Left ventricle myocardium superior (tissue), 1 donor: ENCODE data around the gene SLC35D3. TPM values are rescaled to one million over a fixed set of nuclear protein-coding genes. Genes with fewer than 3 reads are reported as not detected.
A peak's percentile ranks its signal among the peaks of the same experiment; 100 is the strongest.
"Not testable (repeated sequence)": the region's sequence is repeated elsewhere in the genome, so short reads cannot be mapped to it uniquely, and the experiment has no call there.

Experiments
- ATAC-seq: fragments of 200-7000 bp; cut with Tn5 transposase; one replicate; pipeline ENCODE4 v1.9.1; 2020; ENCODE audit warnings: mild to moderate bottlenecking, moderate library complexity
- DNase-seq: peaks from one replicate; pipeline ENCODE4 v3.0.0-alpha.2; 2020
- intact Hi-C: fragments of 100-400 bp; cut with micrococcal nuclease; formaldehyde crosslinking; loops from one replicate; pipeline ENCODE4 v1.11.0; 2022
- total RNA-seq: library from RNA; stranded (reverse); fragmentation: NEBNext Ultra II Directional; extraction: Animal tissue kit (Norgen Biotek cat#: 25700); gene quantifications from one replicate; pipeline ENCODE4 v1.2.1, GENCODE V29; 2021
- donor health status: DM: no; HTN: yes; CAD: no; lungs with severe emphysema.

SLC35D3 gene
- total RNA-seq, 1 donor from 2014 or later: not detected

- intact Hi-C loops: no loop called here
- ATAC-seq: peak; percentile 58
- DNase-seq: peak; percentile 32
These were observed 643 bp upstream of the SLC35D3 start for GRCh38 chr6:136921381-136921935.

GRCh38 chr6:136922685-136923006 is 545 bp downstream of the SLC35D3 start:
- intact Hi-C loops: no loop called here
- ATAC-seq: no peak
- DNase-seq: no peak

- intact Hi-C loops: no loop called here
- ATAC-seq (no peak), DNase-seq (peak; percentile 31)
These were observed 1.2 kb downstream of the SLC35D3 start for GRCh38 chr6:136923116-136923953.

- ATAC-seq (no peak), DNase-seq (no peak)
- intact Hi-C loops: no loop called here
These were observed 2.0 kb downstream of the SLC35D3 start for GRCh38 chr6:136923954-136924673.

- intact Hi-C loops: no loop called here
- DNase-seq (no peak), ATAC-seq (no peak)
These were observed 4.3 kb downstream of the SLC35D3 start for GRCh38 chr6:136926383-136926782.

GRCh38 chr6:136927292-136927691 is 5.2 kb downstream of the SLC35D3 start:
- intact Hi-C loops: no loop called here
- ATAC-seq: peak; percentile 43
- no peak for DNase-seq

GRCh38 chr6:136930528-136930927 is 8.4 kb downstream of the SLC35D3 start:
- no peak for DNase-seq
- ATAC-seq: no peak

GRCh38 chr6:136932599-136932998 is 10.5 kb downstream of the SLC35D3 start:
- intact Hi-C loops: no loop called here
- DNase-seq (no peak), ATAC-seq (no peak)

More at GRCh38 chr6:136930528-136930927, 8.4 kb downstream of the SLC35D3 start:
- intact Hi-C loops: no loop called here

- DNase-seq (no peak), ATAC-seq (no peak)
- intact Hi-C loops: no loop called here
These were observed 23.0 kb downstream of the SLC35D3 start for GRCh38 chr6:136945072-136945471.

- no peak for DNase-seq
- no peak for ATAC-seq
- intact Hi-C loops: no loop called here
These were observed 23.6 kb downstream of the SLC35D3 start for GRCh38 chr6:136945711-136946121.

GRCh38 chr6:136947037-136947436 is 24.9 kb downstream of the SLC35D3 start:
- ATAC-seq (no peak), DNase-seq (no peak)
- intact Hi-C loops: no loop called here

GRCh38 chr6:136949957-136950356 is 27.9 kb downstream of the SLC35D3 start:
- DNase-seq, intact Hi-C loops, ATAC-seq: not testable (repeated sequence)

- ATAC-seq (no peak), DNase-seq (no peak)
- intact Hi-C loops: no loop called here
These were observed 28.5 kb downstream of the SLC35D3 start for GRCh38 chr6:136950436-136951126.

- DNase-seq (no peak), ATAC-seq (no peak)
- intact Hi-C loops: no loop called here
These were observed 30.7 kb downstream of the SLC35D3 start for GRCh38 chr6:136952714-136953260.

- DNase-seq (no peak), ATAC-seq (no peak)
- intact Hi-C loops: no loop called here
These were observed 33.0 kb downstream of the SLC35D3 start for GRCh38 chr6:136955123-136955522.

- no peak for ATAC-seq
- intact Hi-C loops: no loop called here
- no peak for DNase-seq
These were observed 34.8 kb downstream of the SLC35D3 start for GRCh38 chr6:136956590-136957544.

GRCh38 chr6:136958168-136958567 is 36.1 kb downstream of the SLC35D3 start:
- ATAC-seq: no peak

GRCh38 chr6:136959471-136959891 is 37.4 kb downstream of the SLC35D3 start:
- DNase-seq: peak; percentile 37
- no peak for ATAC-seq
- intact Hi-C loops: no loop called here

More at GRCh38 chr6:136958168-136958567, 36.1 kb downstream of the SLC35D3 start:
- no peak for DNase-seq
- intact Hi-C loops: no loop called here
